ENCODE measurements around the gene MDP1. TPM values are rescaled to one million over a fixed set of nuclear protein-coding genes. Genes with fewer than 3 reads are reported as not detected.
"Not testable (repeated sequence)": the region's sequence is repeated elsewhere in the genome, so short reads cannot be mapped to it uniquely, and the experiment has no call there.

The MDP1 gene
- total RNA-seq, 3 donors from 2014 or later: 13.1 to 20.8 (median 17.1) TPM

- TF ChIP-seq CTCF (IDR thresholded peaks at IDR 0.05): no peak
- H3K9me3 ChIP-seq: no peaks in the 10 kb centered on the region
- H3K27ac ChIP-seq: peak overlapping the region; percentile 90 to 92
- H3K4me1 ChIP-seq: peaks cover 5 to 27% of the 10 kb centered on the region in 2 donors
- no peaks in the 10 kb centered on the region for H3K27me3 ChIP-seq
- no peaks in the 10 kb centered on the region for H3K36me3 ChIP-seq
- no peak for DNase-seq (ENCODE audit: low spot score in 2 of 2)
- peak overlapping the region; percentile 80 to 95 (median 90) for H3K4me3 ChIP-seq
- intact Hi-C loops (cut with DNase I; ENCODE audit: low total_unique reads): no loop called here
Measured at GRCh38 chr14:24231263-24232120, 15.6 kb upstream of the MDP1 start.

GRCh38 chr14:24228902-24229301, 13.0 kb upstream of the MDP1 start:
- H3K27ac ChIP-seq: no peak overlapping the region
- no peaks in the 10 kb centered on the region for H3K27me3 ChIP-seq
- H3K36me3 ChIP-seq: no peaks in the 10 kb centered on the region
- DNase-seq (ENCODE audit: low spot score in 2 of 2): no peak
- H3K9me3 ChIP-seq: no peaks in the 10 kb centered on the region
- peaks cover 5 to 23% of the 10 kb centered on the region in 2 donors for H3K4me1 ChIP-seq
- no peak for TF ChIP-seq POLR2A (IDR thresholded peaks at IDR 0.05)
- no peak for TF ChIP-seq CTCF (IDR thresholded peaks at IDR 0.05)
- no peak for TF ChIP-seq POLR2AphosphoS5 (IDR thresholded peaks at IDR 0.05)
- intact Hi-C loops (cut with DNase I; ENCODE audit: low total_unique reads): no loop called here
- no peak overlapping the region for H3K4me3 ChIP-seq

- no peak for TF ChIP-seq POLR2A (IDR thresholded peaks at IDR 0.05)
- TF ChIP-seq CTCF (IDR thresholded peaks at IDR 0.05): no peak
- no peak for TF ChIP-seq POLR2AphosphoS5 (IDR thresholded peaks at IDR 0.05)
- intact Hi-C loops (cut with DNase I; ENCODE audit: low total_unique reads): no loop called here
- H3K4me3 ChIP-seq: no peak overlapping the region
Measured at GRCh38 chr14:24226473-24226872, 10.6 kb upstream of the MDP1 start.

GRCh38 chr14:24224618-24225071, 8.8 kb upstream of the MDP1 start:
- Histone ChIP-seq H3K4me1 (no peaks in the 10 kb centered on the region), H3K27ac (peak overlapping the region in 1 of 2 donors; percentile 9), H3K9me3 (no peaks in the 10 kb centered on the region), H3K4me3 (no peak overlapping the region), H3K27me3 (no peaks in the 10 kb centered on the region), H3K36me3 (no peaks in the 10 kb centered on the region)
- no peak for DNase-seq (ENCODE audit: low spot score in 2 of 2)
- TF ChIP-seq POLR2A (IDR thresholded peaks at IDR 0.05): no peak
- TF ChIP-seq POLR2AphosphoS5 (IDR thresholded peaks at IDR 0.05): no peak
- TF ChIP-seq CTCF (IDR thresholded peaks at IDR 0.05): no peak
- intact Hi-C loops (cut with DNase I; ENCODE audit: low total_unique reads): no loop called here

More at GRCh38 chr14:24226473-24226872, 10.6 kb upstream of the MDP1 start:
- Histone ChIP-seq H3K27me3 (no peaks in the 10 kb centered on the region), H3K36me3 (no peaks in the 10 kb centered on the region), H3K4me1 (peaks cover 5 to 9% of the 10 kb centered on the region in 2 donors), H3K9me3 (no peaks in the 10 kb centered on the region), H3K27ac (no peak overlapping the region)
- no peak for DNase-seq (ENCODE audit: low spot score in 2 of 2)

- H3K4me3 ChIP-seq; intact Hi-C loops (cut with DNase I; ENCODE audit: low total_unique reads); H3K36me3 ChIP-seq; DNase-seq (ENCODE audit: low spot score in 2 of 2); H3K27ac ChIP-seq; H3K9me3 ChIP-seq; H3K4me1 ChIP-seq; H3K27me3 ChIP-seq: not testable (repeated sequence)
Measured at GRCh38 chr14:24222987-24223386, 7.1 kb upstream of the MDP1 start.
